ENCODE measurements around the gene STARD13.
"Not testable (repeated sequence)": the region's sequence is repeated elsewhere in the genome, so short reads cannot be mapped to it uniquely, and the experiment has no call there.

STARD13 gene

GRCh38 chr13:33169273-33169980 lies 116.1 kb downstream of the STARD13 start:
- no peak for DNase-seq

GRCh38 chr13:33168321-33168960 lies 117.1 kb downstream of the STARD13 start:
- DNase-seq = no peak

- no peak for DNase-seq
Observed at GRCh38 chr13:33167491-33167890, 118.1 kb downstream of the STARD13 start.

- no peak for DNase-seq
Observed at GRCh38 chr13:33165787-33166186, 119.8 kb downstream of the STARD13 start.

GRCh38 chr13:33164331-33164730 lies 121.2 kb downstream of the STARD13 start:
- no peak for DNase-seq

- DNase-seq = not testable (repeated sequence)
Observed at GRCh38 chr13:33162725-33163124, 122.8 kb downstream of the STARD13 start.

- no peak for DNase-seq
Observed at GRCh38 chr13:33158816-33159215, 126.7 kb downstream of the STARD13 start.

- no peak for DNase-seq
Observed at GRCh38 chr13:33158271-33158670, 127.3 kb downstream of the STARD13 start.

GRCh38 chr13:33154911-33155310 lies 130.6 kb downstream of the STARD13 start:
- no peak for DNase-seq

GRCh38 chr13:33153421-33154404 lies 131.8 kb downstream of the STARD13 start:
- DNase-seq = no peak

- no peak for DNase-seq
Observed at GRCh38 chr13:33152389-33152788, 133.2 kb downstream of the STARD13 start.

- no peak for DNase-seq
Observed at GRCh38 chr13:33150662-33151061, 134.9 kb downstream of the STARD13 start.

GRCh38 chr13:33150126-33150525 lies 135.4 kb downstream of the STARD13 start:
- DNase-seq = no peak

- no peak for DNase-seq
Observed at GRCh38 chr13:33147832-33148231, 137.7 kb downstream of the STARD13 start.

- DNase-seq = no peak
Observed at GRCh38 chr13:33146843-33147611, 138.5 kb downstream of the STARD13 start.

GRCh38 chr13:33145667-33146066 lies 139.9 kb downstream of the STARD13 start:
- DNase-seq = no peak

- DNase-seq = no peak
Observed at GRCh38 chr13:33144358-33144784, 141.2 kb downstream of the STARD13 start.

GRCh38 chr13:33139780-33140535 lies 145.6 kb downstream of the STARD13 start:
- no peak for DNase-seq

GRCh38 chr13:33139184-33139583 lies 146.4 kb downstream of the STARD13 start:
- DNase-seq = peak; percentile 10

GRCh38 chr13:33138441-33138840 lies 147.1 kb downstream of the STARD13 start:
- DNase-seq = no peak

- DNase-seq = no peak
Observed at GRCh38 chr13:33137721-33138120, 147.8 kb downstream of the STARD13 start.

- no peak for DNase-seq
Observed at GRCh38 chr13:33135097-33135496, 150.5 kb downstream of the STARD13 start.

Measured in NCI-H2107 (cell line).